ENCODE data around the gene ITIH5. TPM values are rescaled to one million over a fixed set of nuclear protein-coding genes. Genes with fewer than 3 reads are reported as not detected.

The ITIH5 gene
- total and polyA plus RNA-seq, 2 of the 13 experiments (the other 11 are each of a cell fraction or from before 2014, with no cell fraction given), result 4.7 to 8.9 TPM

DNA sequence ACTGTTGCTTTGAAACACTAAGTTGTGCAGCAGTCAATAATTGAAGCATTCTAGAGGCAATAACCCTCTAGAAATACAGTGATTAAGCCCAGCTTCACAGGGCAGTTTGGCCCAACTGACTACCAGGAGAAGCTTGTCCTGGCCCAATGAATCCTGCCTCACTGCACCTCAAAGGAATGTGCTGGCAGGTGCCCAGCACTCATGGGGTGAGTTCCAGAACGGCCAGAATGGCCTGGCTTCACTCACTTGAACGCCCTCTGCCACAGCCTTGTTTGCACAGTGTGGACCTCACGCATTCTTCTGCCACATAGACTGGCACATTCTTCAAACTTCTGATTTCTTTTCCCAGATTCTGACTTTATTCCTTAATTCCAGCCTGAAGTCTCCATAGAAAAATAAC lies 29.8 kb upstream of the ITIH5 start (continued):
- TF ChIP-seq AHDC1 (CRISPR knock-in tag; IDR thresholded peaks at IDR 0.05; ENCODE audit: borderline replicate concordance), result 0 out of 2 replicates have a peak, but pooled peaks have one; percentile 22
- TF ChIP-seq FOSL2 (CRISPR knock-in tag; IDR thresholded peaks at IDR 0.05), result 0 out of 2 replicates have a peak, but pooled peaks have one; percentile 23
- TF ChIP-seq ZNF282 (IDR thresholded peaks at IDR 0.05; ENCODE audit: partially characterized antibody), result no peak
- TF ChIP-seq ZBTB26 (CRISPR knock-in tag; IDR thresholded peaks at IDR 0.05; ENCODE audit: borderline replicate concordance), result peak; percentile 45; the same call in 1 of the 2 replicates
- TF ChIP-seq ZNF614 (CRISPR knock-in tag; IDR thresholded peaks at IDR 0.05; ENCODE audit: borderline replicate concordance), result 0 out of 2 replicates have a peak, but pooled peaks have one; percentile 17
- TF ChIP-seq GATAD2A (CRISPR knock-in tag; IDR thresholded peaks at IDR 0.05), result peak; percentile 73
- TF ChIP-seq ZNF83 (CRISPR knock-in tag; IDR thresholded peaks at IDR 0.05; ENCODE audit: borderline replicate concordance), result no peak
- no peak for TF ChIP-seq GMEB1 (CRISPR knock-in tag; IDR thresholded peaks at IDR 0.05; ENCODE audit: borderline replicate concordance)
- TF ChIP-seq MXD3 (CRISPR knock-in tag; IDR thresholded peaks at IDR 0.05), result 0 out of 2 replicates have a peak, but pooled peaks have one; percentile 26
- TF ChIP-seq RAD21 (CRISPR knock-in tag; IDR thresholded peaks at IDR 0.05), result 0 out of 2 replicates have a peak, but pooled peaks have one; percentile 13
- TF ChIP-seq, protein P1, sequence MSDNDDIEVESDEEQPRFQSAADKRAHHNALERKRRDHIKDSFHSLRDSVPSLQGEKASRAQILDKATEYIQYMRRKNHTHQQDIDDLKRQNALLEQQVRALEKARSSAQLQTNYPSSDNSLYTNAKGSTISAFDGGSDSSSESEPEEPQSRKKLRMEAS (IDR thresholded peaks at IDR 0.05), result peak; percentile 63
- TF ChIP-seq NCOA2 (CRISPR knock-in tag; IDR thresholded peaks at IDR 0.05), result peak; percentile 49
- TF ChIP-seq KAT8 (CRISPR knock-in tag; IDR thresholded peaks at IDR 0.05), result 0 out of 2 replicates have a peak, but pooled peaks have one; percentile 23
- TF ChIP-seq FOXA1 (IDR thresholded peaks at IDR 0.05), result no peak
- peak; percentile 74 for TF ChIP-seq FOXA1 (CRISPR knock-in tag; IDR thresholded peaks at IDR 0.05)
- 0 out of 2 replicates have a peak, but pooled peaks have one; percentile 41 for TF ChIP-seq ZSCAN9 (CRISPR knock-in tag; IDR thresholded peaks at IDR 0.05; ENCODE audit: borderline replicate concordance)
- peak; percentile 13; the same call in 1 of the 2 replicates for TF ChIP-seq NR2F6 (IDR thresholded peaks at IDR 0.05)
- TF ChIP-seq NR2F6 (CRISPR knock-in tag; IDR thresholded peaks at IDR 0.05), result peak; percentile 26; the same call in 1 of the 2 replicates
- TF ChIP-seq, protein P2, sequence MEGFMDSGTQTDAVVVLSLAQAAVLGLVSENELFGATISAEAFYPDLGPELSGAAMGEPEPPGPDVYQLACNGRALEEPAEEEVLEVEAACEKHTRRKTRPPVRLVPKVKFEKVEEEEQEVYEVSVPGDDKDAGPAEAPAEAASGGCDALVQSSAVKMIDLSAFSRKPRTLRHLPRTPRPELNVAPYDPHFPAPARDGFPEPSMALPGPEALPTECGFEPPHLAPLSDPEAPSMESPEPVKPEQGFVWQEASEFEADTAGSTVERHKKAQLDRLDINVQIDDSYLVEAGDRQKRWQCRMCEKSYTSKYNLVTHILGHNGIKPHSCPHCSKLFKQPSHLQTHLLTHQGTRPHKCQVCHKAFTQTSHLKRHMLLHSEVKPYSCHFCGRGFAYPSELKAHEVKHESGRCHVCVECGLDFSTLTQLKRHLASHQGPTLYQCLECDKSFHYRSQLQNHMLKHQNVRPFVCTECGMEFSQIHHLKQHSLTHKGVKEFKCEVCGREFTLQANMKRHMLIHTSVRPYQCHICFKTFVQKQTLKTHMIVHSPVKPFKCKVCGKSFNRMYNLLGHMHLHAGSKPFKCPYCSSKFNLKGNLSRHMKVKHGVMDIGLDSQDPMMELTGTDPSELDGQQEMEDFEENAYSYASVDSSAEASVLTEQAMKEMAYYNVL (CRISPR knock-in tag; IDR thresholded peaks at IDR 0.05; ENCODE audit: borderline replicate concordance), result no peak
